GOT3 (cell line): Measurements from ENCODE around the gene SERGEF.

Source experiments
- DNase-seq: peaks from one replicate; lab custom pipeline; 2025; ENCODE audit warnings: mixed read lengths; lab: John Stamatoyannopoulos, UW

The SERGEF gene

GRCh38 chr11:18012906-18013781, at the start of gene SERGEF:
TSS of gene SERGEF (minus strand) at chr11:18013047. CDS start at chr11:18013010, 37 bp downstream.
- DNase-seq: peak; percentile 15

- DNase-seq: no peak
Observed at GRCh38 chr11:18061351-18061750, 48.5 kb upstream of the SERGEF start.

DNA sequence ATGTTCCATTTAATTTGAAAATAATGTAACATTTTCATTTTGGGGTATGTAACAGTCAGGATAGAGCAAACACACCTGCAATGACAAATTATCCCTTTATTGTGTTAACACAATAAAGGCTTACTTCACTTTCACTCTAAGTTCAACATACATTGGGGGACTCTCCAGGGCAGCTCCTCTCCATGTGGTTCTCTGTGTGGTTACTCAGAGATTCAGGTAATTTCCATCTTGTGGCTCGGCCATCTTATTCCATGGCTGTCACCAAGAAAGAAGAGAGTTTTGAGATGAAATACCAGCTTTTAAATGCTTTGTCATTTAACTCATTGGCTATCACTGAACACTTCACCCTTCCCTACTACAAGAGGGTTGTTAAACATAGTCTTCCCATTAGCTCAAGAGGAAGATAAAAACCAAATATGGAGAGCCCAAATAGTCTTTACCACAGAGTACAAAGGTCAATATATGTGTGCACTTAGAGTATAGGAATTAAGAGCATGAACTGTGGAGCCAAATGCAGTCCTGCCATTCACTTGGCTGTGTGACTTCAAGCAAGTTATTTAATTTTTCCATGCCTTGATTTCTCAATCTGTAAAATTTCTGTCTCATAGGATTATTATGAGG, 43.8 kb upstream of the SERGEF start:
- DNase-seq: no peak

GRCh38 chr11:18054511-18055103, 41.8 kb upstream of the SERGEF start:
- DNase-seq: no peak

GRCh38 chr11:18050848-18051247, 38.0 kb upstream of the SERGEF start:
- DNase-seq: no peak

DNA sequence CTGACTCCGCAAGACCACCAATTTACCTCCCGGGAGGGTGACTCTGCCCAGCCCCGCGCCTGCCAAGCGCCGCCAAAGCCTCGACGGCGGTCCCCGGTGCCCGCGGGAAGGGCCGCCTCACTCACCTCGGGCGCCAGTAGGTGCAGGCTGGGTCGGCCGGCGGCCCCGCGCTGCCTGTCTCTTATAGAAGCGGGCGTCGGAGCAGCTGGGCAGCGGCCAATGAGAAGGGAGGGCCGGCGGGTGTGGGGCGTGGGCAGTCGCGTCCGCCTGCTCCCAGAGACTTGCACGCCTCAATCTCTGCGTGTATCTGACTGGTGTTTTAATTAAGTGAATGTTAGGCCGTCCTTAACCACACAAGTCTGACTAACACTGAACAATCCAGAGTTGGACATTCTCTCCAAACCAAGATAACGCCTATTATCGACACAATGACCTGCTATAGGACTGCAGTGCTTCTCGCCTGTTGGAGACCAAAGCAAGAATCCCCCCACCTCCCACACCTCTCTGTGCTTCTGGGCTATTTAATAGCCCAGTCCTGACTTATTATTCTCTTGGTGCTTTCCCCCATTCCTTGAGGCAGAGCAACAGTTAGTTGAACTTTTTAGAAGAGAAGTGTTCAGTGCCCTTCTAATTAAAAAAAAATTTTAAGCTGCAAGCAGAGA, 33.4 kb upstream of the SERGEF start, which contains the start of gene TPH1:
TPH1 (minus strand) TSS at position 154 of the 662 bp plus-strand sequence. CDS start 5,507 bp downstream, outside the sequence.
- no peak for DNase-seq

- DNase-seq: no peak
Observed at GRCh38 chr11:18036456-18036855, 23.6 kb upstream of the SERGEF start.

- DNase-seq: no peak
Observed at GRCh38 chr11:18027475-18027874, 14.6 kb upstream of the SERGEF start.

GRCh38 chr11:18022419-18022818, 9.6 kb upstream of the SERGEF start:
- no peak for DNase-seq

DNA sequence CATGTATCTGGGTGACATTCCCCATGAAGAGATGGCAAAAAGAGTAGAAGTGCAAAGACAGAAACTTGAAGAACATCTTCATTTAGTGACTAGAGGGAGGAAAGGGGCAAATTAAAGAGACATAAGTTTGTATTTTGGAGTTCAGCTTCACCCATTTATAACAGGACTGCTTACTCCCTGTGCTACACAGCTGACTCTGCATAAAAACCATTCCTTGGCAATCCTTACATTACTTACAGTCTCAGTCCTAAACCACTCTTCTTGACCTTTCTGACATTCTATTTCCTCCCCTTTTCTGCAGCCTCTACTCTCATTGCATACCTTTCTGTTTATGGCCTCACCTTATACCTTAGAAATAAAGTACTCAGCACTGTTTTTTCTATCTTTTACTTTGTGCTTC, 6.8 kb upstream of the SERGEF start:
- DNase-seq: no peak

DNA sequence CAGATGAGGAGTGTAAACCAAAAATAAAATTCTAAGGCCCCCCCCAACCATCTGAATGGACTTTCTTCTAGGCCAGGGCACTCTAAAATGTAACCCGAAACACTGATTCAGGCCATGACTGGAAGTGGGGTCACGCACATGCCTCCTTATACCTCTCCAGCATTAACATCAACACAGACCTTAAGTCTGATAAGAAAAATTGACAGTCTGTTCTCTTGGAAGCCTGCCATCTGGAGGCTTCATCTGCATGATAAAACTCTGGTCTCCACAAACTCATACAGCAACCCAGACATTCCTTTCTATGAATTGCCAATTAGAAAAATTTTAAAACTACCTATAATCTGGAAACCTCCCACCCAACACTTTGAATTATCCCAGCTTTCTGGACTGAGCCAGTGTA, 3.9 kb upstream of the SERGEF start:
- no peak for DNase-seq

GRCh38 chr11:18014876-18015275, 2.0 kb upstream of the SERGEF start:
- no peak for DNase-seq

- no peak for DNase-seq
Observed at GRCh38 chr11:18013790-18014507, 1.1 kb upstream of the SERGEF start.

DNA sequence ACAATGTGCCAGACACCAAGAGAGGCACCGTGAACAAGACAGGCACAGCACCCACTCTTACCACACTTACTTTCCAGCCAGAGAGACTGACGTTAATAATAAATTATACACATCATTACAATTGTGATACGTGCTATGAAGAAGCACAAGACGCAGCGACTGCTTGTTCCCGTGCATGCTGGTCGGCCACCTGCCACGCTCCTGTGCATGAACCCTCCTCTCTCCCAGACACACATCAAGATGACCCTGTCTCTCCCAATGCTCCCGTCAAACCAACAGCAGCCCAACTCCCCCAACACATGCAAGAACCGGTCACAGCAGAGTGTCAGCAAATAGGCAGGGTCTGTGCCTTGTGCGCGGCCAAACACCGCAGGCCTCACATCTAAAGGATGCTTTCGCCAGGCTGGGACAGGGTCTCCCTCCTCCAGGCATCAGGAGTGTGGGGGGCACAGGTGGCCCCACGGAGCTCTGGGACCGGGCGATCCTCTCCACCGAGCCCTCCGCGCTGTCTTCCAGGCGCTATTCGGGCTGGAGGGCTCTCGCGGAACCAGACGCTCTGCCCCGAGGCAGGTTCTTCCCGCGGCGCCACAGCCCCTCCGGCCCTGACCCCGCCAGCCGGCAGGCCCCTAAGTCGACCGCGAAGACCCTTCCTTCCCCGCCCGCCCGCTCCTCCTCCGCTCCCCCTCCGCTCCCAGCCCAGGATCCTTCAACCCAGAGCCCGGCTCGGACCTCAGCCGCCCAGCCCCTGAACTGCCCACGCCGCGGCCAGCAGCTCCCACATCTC, 533 bp downstream of the SERGEF start:
- DNase-seq: no peak

DNA sequence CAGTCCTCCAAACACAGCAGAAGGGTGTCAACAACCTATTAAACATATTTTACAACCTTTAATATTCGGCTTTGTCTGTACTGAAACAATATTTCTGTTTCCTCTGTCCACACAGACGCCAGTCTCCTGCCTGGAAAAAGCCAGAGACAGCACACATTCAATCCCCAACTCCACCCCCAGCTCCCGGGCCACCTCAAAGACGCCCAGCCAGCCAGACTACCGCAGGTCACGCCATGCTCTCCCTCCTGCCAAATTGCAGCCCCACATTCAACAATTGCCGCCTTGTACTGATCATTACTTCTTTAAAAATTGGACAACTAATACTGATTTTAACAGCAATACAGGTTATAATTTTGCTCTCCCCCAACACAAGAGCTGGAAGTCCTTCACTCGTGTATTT, 1.2 kb downstream of the SERGEF start:
- no peak for DNase-seq

DNA sequence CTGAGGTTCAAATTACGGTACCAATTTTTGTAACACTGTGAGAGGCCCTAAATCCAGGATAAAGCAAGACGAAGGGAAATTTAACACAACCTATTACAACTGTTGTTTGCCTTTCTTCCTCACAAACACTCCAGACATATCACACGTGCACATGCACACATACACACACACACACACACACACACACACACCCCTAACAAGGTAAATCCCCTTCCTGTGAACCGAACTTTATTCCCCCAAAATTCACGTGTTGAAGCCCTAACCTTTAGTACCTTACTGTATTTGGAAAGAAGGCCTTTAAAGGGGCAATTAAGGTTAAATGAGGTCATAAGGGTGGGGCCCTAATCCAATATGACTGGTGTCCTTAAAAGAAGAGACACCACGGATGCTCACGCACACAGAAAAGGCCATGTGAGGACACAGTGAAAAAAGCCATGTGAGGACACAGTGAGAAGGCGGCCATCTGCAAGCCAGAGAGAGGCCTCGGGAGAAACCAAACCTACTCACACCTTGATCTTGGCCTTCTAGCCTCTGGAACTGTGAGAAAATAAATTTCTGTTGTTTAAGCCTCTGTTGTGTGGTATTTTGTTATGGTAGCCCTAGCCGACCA, 1.8 kb downstream of the SERGEF start:
- no peak for DNase-seq

DNA sequence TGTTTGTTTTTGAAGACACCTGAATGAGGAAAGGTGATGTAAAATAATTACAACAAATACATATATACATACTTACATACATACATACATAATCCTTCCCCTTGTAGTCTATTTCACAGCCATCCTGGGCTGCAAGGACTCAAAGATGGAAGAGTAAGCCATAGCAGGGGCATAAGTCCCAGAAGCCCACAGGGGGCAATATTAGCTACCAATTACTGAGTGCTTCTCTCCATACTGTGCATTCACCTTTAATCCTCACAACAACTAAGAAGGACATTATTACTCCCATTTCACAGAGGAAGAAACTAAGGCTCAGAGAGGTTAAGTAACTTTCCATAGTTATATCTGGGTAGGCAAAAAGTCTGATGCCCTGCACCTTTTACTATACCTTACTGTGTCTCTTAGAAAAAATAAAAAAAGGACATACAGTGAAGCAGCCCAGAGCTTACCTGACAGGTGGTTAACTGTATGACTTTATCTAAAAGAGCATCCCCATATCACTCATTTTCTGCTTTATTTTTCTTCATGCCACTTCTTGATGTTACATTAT, 2.7 kb downstream of the SERGEF start:
- no peak for DNase-seq

DNA sequence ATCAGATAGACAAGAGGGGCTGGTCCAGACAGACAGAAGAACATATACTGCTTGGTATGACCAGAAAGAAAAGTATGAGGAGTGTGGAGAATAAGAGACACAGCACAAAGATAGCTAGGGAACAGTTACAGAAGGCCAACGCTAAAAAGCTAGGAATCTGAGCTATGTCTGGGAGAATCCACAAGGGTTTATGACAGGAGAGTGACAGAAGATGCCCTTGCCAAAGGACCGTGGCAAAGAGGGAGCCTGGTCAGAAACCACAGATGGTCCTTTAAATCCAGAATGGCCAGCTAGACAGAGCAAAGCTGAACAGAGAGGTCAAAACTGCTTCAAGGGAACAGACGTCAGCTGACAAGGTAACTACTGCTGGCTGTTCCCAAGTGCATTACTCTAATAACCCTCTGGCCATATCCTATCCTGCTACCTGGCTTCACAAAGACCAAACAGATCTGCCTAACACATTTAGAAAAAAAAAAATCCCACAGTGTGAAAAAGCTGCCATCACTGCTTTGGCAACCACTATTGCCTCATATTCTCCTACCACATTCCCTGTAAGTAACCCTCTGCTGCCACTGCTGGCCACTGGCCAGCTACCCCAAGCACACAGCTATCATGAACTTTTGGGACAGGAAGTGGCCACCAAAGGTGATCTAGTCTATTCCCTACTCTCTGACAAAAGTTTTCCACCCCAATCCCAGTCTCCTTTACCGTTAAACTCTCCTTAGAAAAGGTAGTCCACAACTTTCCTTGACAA, 7.3 kb downstream of the SERGEF start:
- DNase-seq: no peak

DNA sequence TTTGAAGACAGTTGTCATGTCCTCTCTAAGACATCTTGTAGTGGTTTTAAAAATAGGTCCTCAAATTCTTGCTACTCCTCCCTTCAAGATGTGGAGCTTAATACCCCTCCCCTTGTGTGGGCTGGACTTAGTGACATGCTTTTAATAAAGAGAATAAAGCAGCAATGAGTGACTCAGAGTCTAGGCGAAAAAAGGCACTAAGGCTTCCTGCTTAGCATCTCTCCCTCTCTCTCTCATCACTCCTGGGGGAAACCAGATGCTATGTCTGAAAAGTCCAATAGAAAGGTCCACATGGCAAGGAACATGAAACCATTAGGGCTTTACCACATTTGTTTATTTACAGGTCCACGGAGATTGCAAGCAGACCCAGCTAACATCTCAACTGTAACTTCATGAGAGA, 11.7 kb downstream of the SERGEF start:
- no peak for DNase-seq
